Stimulated activated CD4-positive, alpha-beta T cell treated with anti-CD3 and anti-CD28 coated beads, Interleukin-15, amount 100 ng/mL, for 48 hours (primary cell): ENCODE measurements around the gene PKNOX2.

Source experiments
- DNase-seq, 2 donors: peaks; one replicate each; pipeline ENCODE4 v3.0.0-alpha.2; 2020; ENCODE audit warnings: low read depth in 2 of 2

PKNOX2 gene

GRCh38 chr11:125154378-125155099 lies 10.0 kb upstream of the PKNOX2 start:
- DNase-seq = no peak

- no peak for DNase-seq
Measured at GRCh38 chr11:125155100-125155444, 9.5 kb upstream of the PKNOX2 start.

- no peak for DNase-seq
Measured at GRCh38 chr11:125155767-125156166, 8.8 kb upstream of the PKNOX2 start.

- DNase-seq = no peak
Measured at GRCh38 chr11:125156346-125157117, 8.0 kb upstream of the PKNOX2 start.

GRCh38 chr11:125157118-125157733 lies 7.3 kb upstream of the PKNOX2 start:
- DNase-seq = no peak

- no peak for DNase-seq
Measured at GRCh38 chr11:125157953-125158680, 6.4 kb upstream of the PKNOX2 start.

DNA sequence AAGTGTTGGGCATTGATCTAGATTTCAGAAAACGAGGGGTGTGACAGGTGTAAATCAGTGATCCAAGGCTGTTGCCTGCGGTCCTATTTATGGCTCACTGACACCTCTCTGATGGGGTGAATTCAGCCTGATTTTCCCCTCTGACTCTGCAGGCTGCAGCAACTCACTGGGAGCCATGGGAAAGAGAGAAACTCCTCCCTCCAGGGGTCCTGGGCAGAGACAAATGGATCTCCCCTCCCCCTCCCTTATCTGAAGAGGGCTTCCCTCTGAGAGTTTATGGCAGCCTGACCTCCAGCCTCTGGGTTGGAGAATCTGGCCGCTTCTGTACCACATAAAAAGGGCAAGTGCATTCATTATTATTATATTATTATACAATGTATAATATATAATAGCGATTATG lies 1.8 kb upstream of the PKNOX2 start:
- no peak for DNase-seq

DNA sequence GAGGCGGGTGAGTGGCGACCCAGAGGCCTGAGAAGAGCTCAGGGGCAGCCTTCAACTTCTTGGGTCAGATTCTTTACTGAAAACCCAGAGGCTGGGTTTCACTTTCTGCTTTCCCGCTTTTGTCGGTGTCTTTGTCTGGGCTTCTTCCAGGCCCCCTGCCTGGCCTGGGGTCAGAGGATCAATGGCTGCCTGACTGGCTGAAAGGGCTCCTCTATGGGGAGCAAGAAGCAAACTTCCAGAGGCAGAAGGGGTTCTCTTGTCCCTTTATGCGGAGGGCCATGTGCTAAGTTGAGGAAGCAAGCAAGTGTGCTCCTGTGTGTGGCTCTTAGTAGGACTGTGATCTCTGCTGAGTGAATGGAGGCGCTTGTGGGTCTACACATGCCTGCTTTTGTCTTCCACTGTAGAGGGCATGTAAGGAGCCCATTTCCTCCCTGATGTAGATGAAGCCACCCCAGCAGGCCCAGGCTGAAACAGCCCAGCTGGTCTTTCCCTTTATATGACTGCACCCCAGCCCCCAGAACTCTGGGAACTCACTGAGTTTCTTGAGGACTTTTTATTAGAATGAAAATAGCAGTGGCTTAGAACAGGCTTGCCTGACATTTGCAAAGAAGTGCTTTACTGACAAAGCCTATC lies 1.0 kb upstream of the PKNOX2 start:
- no peak for DNase-seq

DNA sequence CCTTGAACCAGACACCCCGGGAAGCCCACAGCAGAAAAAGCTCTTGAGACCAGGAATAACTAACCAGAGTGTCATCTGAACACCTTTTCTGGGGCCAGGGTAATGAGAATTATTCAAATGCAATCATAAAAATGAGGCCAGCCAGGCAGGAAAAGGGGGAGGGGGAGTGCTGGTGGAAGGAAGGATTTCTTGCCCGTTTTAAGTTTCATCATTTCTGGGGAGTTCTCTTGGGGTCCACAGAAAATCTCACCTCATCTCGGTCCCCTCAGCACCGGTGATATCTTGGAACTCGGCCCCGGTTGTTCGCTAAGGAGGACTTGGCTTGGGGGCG lies 495 bp upstream of the PKNOX2 start:
- no peak for DNase-seq

GRCh38 chr11:125165111-125165842 lies 726 bp downstream of the PKNOX2 start:
- DNase-seq = no peak

GRCh38 chr11:125165843-125166763 lies 1.6 kb downstream of the PKNOX2 start:
- DNase-seq = no peak

DNA sequence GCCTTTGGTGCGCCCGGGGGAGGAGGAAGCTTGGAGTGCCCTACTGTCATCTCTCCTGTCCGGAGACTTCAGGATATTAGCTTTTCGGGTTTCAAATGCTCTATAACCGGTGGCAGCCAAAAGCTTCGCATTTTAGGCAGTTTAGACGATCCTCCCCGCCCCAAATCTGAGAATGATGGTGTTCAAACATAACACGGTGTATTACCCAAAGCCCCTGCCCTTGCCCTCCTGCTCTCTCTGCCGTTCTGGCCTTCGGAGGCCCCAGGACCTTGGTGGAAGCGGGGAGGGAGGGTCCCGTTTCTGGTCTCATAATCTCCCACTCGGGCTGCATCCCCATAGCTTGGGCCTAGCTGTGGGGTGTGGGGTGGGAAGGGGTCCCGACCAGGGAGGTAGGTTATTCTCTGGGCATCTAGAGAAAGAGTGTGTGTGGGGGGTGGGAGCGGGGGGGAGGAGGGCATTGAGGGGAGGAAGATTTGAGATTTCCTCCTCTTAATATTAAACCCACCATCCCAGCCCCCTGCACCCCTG lies 2.3 kb downstream of the PKNOX2 start:
- no peak for DNase-seq

DNA sequence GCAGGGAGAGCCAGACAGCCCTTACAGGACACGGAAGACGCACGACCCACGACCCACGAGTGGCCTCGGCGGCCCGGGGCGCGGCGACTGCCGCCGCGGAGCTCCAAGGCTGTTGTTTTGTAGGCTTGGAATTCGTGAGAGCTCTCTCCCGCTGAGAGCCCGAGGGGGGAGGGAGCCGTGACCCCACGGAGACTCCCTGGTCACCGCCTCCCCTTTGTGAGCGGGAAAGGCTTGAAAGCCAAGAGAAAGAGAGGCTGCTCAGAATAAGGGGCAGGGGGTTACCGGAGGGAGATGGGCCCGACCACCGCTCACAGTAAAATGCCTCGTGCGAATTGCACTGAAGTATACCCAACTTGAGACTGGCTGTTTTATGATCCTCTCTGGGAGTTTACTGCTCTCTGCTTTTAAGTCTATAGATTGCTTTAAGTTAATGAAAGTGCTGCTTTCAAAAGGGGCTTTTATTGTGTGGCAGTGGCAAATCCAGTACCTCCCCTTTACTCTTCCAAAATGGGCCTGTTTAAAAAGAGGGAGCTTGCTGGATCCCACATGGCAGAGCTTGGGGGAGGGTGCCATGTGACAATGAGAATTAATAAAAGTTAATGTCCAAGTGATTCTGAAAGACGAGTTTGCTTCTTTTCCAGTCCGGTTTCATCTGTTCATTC lies 2.9 kb downstream of the PKNOX2 start:
- no peak for DNase-seq

DNA sequence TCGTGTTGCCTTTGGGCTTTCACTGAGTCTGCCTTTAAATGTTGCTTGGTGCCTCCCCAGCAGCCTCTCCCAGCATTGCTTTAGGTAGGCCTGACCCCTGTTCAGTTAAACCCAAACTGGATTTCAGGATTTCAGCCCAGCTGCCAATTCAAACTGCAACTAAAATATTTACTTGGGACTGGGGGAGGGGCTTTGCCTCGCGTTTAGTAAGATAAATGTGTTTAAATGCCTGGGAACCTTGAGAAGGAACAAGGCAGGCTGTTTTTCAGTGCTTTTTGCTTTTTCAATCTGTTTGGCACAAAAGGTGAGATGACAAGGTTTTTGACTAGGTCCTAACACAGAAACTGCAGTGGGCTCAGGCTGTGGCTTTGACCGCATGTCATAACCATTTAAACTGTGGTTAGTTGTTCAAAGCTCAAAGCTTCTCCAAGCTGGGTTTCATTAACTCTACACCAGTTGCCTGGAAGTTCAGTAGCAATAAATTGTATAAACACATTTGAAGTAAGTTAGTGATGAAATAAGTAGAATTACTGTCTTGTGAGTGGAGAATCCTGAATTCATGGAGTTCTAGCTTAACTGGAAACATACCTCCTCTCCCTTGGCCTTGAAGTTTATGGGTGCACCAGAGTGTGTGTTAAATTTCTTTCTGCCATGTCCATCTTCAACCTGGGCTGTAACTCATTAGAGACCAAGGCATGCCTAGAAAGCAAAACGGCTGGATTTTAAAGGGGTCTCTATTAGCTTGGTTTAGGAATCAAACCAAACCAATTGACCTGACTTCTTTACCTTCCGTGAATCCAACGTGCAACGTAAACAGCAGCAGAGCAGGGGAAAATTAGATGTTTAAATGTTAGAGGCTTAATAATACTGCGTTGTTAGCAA lies 3.6 kb downstream of the PKNOX2 start:
- no peak for DNase-seq

GRCh38 chr11:125168918-125169456 lies 4.4 kb downstream of the PKNOX2 start:
- DNase-seq = no peak

DNA sequence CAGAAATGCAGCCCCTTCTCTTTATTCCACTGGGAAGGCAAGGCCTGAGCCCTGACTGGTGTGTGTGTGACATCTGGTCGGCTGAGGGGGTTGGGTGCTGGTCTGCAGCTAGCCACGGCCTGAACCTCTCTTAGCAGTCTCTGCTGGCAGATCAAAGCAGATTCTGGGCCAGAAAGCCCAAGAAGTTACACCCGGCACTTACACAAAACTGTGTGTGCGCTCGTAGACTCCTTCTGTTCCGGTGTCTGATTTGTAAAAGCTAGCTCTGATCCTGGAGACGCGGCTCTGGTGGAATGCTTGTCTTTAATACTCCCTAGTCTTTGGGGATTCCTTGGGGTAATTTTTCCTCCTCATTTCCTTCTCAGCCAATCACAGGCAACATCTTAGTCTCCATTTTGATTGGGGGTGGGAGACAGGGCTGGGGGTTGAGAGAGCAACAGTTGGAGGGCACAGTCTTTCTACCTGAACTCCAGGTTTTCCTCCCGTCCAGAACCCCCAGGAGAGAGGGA lies 5.5 kb downstream of the PKNOX2 start:
- no peak for DNase-seq

DNA sequence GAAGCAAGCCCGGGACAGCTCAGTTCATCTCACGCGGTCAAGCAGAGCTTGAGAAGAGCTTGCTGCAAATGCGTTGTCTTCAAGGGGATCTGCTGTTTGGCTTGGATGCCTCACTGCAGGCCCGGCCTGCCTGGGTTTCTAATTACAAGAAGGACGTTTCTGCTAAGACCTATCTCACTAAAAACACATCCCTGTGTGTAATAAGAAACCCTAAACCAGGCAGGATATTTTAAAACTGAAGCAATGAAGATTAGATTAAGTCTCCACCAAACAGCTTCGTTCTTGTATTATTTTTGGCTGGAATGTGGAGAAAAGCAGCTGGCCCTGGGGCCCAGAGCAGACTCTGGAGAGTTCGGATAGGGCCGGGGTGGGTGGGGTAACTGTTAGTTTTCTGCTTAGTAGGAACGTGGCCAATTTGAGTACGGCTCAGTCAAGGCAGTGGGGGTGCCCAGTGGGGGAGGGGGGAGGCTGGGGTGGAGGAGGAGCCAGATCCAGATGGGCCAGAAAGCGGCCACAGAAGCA lies 6.0 kb downstream of the PKNOX2 start:
- no peak for DNase-seq

DNA sequence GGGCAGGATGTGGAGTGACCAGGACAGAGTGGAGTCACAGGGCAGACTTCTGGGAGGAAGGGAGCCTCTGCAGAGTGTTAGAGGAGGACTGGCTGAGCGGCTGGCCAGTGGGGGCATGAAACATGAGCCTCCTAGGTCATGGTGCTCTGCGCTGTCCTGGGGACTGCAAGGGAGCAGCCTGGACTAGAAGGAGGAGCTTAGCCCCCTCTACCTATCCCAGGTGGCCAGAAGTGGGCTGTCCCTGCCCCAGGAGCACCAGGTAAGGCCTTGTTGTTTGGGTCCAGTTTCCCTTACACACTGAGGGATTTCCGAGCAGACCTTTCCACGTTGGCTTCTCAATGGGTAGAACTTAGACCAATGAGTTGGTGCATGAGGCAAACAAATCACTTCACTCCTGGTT lies 7.4 kb downstream of the PKNOX2 start:
- DNase-seq = no peak
